ENCODE measurements around the gene SSBP4. TPM values are rescaled to one million over a fixed set of nuclear protein-coding genes. Genes with fewer than 3 reads are reported as not detected.

SSBP4 gene
- total and polyA plus RNA-seq, 9 of the 15 experiments (the other 6 are each of a cell fraction or from before 2014, with no cell fraction given) = 1.1 to 189 (median 39.0) TPM

DNA sequence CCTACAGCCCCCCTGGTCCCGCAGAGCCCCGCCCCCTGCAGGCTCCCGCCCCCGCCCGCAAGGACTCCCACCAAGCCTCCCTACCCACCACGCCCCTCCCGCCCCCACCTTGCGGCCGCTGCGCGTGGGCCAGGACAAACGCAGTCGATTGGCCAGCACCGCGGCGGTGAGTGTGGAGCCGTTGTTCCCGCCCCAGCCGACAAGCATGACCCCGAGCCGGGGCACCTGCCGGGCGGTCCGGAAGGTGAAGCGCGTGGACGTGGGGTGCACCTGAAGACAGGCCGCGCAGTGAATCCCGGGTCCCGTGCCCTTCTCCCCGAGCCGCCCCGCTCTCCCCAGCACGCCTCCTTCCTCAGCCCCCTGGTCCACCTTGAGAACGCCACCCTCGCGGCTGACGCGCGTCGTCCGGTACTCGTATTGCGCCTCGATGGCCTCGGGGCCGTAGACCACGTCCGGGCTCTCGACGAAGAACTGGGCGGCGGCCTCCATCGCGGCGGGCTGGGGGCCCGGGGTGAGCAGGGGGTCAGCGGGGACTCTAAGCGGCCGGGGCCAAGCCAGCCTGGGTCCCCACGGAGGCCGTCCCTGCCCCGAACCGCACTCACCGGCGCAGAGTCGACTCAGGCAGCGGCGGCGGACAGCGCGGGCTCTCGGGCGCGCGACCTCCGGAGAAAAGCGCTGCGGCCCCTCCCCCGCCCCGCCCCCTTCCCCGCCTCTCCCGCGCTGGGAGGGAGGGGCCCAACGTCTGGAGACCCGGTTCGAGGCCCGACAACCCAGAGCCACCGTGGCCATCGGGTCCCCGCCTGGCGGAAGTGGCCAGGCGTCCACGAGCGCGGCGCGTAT lies 18.5 kb downstream of the SSBP4 start, which contains the start of gene ISYNA1 (continued):
- TF ChIP-seq ETV1 (tag; conservative IDR thresholded peaks at IDR 0.05; ENCODE audit: low read depth) (peak; percentile 39; the same call in 1 of the 2 replicates), SUPT5H (IDR thresholded peaks at IDR 0.05) (peak; percentile 70; the same call in 1 of the 2 replicates), FIP1L1 (IDR thresholded peaks at IDR 0.05; ENCODE audit: low read depth, low read length, poor library complexity, severe bottlenecking) (peak; percentile 49), CREM (IDR thresholded peaks at IDR 0.05; ENCODE audit: low read depth) (peak; percentile 55; the same call in 1 of the 2 replicates), POLR2B (IDR thresholded peaks at IDR 0.05; ENCODE audit: low read depth, partially characterized antibody) (peak; percentile 34), ZNF12 (CRISPR knock-in tag; IDR thresholded peaks at IDR 0.05) (no peak), NFIC (IDR thresholded peaks at IDR 0.05) (0 out of 2 replicates have a peak, but pooled peaks have one; percentile 39), NR2C1 (IDR thresholded peaks at IDR 0.05) (no peak), NR2C1 (tag; IDR thresholded peaks at IDR 0.05) (peak; percentile 42; the same call in 1 of the 2 replicates), THRAP3 (IDR thresholded peaks at IDR 0.05; ENCODE audit: borderline replicate concordance) (no peak), EP400 (IDR thresholded peaks at IDR 0.05) (peak; percentile 55), SIN3A (IDR thresholded peaks at IDR 0.05; ENCODE audit: borderline replicate concordance in 2 of 2, control insufficient read depth in 1 of 2, low read depth in 2 of 2, low read length in 2 of 2) (peak; percentile 70 to 71; a peak in 2 of 4 replicates), SAFB (IDR thresholded peaks at IDR 0.05; ENCODE audit: borderline replicate concordance, low read depth, low read length) (peak; percentile 89), RAD21 (CRISPR knock-in tag; conservative IDR thresholded peaks at IDR 0.05 in 1 of 2, IDR thresholded peaks at IDR 0.05 in 1 of 2) (no peak), ZBED1 (IDR thresholded peaks at IDR 0.05) (0 out of 2 replicates have a peak, but pooled peaks have one; percentile 68), KDM5B (IDR thresholded peaks at IDR 0.05; ENCODE audit: insufficient replicate concordance, low read depth, low read length) (peak; percentile 66), ETV5 (CRISPR knock-in tag; IDR thresholded peaks at IDR 0.05; ENCODE audit: low read depth) (0 out of 2 replicates have a peak, but pooled peaks have one; percentile 45), KLF1 (tag; IDR thresholded peaks at IDR 0.05) (no peak), BHLHE40 (IDR thresholded peaks at IDR 0.05; ENCODE audit: low read length) (peak; percentile 67), TGIF2 (CRISPR knock-in tag; IDR thresholded peaks at IDR 0.05) (no peak)
- TF ChIP-seq, protein P1, sequence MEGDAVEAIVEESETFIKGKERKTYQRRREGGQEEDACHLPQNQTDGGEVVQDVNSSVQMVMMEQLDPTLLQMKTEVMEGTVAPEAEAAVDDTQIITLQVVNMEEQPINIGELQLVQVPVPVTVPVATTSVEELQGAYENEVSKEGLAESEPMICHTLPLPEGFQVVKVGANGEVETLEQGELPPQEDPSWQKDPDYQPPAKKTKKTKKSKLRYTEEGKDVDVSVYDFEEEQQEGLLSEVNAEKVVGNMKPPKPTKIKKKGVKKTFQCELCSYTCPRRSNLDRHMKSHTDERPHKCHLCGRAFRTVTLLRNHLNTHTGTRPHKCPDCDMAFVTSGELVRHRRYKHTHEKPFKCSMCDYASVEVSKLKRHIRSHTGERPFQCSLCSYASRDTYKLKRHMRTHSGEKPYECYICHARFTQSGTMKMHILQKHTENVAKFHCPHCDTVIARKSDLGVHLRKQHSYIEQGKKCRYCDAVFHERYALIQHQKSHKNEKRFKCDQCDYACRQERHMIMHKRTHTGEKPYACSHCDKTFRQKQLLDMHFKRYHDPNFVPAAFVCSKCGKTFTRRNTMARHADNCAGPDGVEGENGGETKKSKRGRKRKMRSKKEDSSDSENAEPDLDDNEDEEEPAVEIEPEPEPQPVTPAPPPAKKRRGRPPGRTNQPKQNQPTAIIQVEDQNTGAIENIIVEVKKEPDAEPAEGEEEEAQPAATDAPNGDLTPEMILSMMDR (IDR thresholded peaks at IDR 0.05 in 2 of 3, conservative IDR thresholded peaks at IDR 0.05 in 1 of 3; ENCODE audit: insufficient read depth in 2 of 3, low read depth in 1 of 3, low read length in 3 of 3) = no peak; a peak in 1 of 6 replicates
- TF ChIP-seq, protein P2, sequence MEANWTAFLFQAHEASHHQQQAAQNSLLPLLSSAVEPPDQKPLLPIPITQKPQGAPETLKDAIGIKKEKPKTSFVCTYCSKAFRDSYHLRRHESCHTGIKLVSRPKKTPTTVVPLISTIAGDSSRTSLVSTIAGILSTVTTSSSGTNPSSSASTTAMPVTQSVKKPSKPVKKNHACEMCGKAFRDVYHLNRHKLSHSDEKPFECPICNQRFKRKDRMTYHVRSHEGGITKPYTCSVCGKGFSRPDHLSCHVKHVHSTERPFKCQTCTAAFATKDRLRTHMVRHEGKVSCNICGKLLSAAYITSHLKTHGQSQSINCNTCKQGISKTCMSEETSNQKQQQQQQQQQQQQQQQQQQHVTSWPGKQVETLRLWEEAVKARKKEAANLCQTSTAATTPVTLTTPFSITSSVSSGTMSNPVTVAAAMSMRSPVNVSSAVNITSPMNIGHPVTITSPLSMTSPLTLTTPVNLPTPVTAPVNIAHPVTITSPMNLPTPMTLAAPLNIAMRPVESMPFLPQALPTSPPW (CRISPR knock-in tag; IDR thresholded peaks at IDR 0.05) = peak; percentile 66
- TF ChIP-seq, protein P3, sequence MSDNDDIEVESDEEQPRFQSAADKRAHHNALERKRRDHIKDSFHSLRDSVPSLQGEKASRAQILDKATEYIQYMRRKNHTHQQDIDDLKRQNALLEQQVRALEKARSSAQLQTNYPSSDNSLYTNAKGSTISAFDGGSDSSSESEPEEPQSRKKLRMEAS (CRISPR knock-in tag; IDR thresholded peaks at IDR 0.05) = peak; percentile 80
- TF ChIP-seq, protein P4, sequence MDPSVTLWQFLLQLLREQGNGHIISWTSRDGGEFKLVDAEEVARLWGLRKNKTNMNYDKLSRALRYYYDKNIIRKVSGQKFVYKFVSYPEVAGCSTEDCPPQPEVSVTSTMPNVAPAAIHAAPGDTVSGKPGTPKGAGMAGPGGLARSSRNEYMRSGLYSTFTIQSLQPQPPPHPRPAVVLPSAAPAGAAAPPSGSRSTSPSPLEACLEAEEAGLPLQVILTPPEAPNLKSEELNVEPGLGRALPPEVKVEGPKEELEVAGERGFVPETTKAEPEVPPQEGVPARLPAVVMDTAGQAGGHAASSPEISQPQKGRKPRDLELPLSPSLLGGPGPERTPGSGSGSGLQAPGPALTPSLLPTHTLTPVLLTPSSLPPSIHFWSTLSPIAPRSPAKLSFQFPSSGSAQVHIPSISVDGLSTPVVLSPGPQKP (CRISPR knock-in tag; IDR thresholded peaks at IDR 0.05) = no peak

Measured in K562 (cell line).